HepG2 (cell line): ENCODE measurements around the gene ICAM5. TPM values are rescaled to one million over a fixed set of nuclear protein-coding genes. Genes with fewer than 3 reads are reported as not detected.

Experiments
- CBX5 ChIP-seq: sonication (generic); formaldehyde crosslinking; IDR thresholded peaks from 2 replicates; pipeline ENCODE4 v1.4.0; 2020; ENCODE audit warnings: missing genetic modification reagents, borderline replicate concordance
- CHD2 ChIP-seq: IDR thresholded peaks from 2 replicates; pipeline ENCODE4 v1.6.1; 2011; ENCODE audit warnings: low read depth, low read length, improper control_type of control experiment
- HNF4G ChIP-seq, 2 experiments: sonication (generic) in 1 of 2; formaldehyde crosslinking in 1 of 2; IDR thresholded peaks; 2 replicates each; pipeline versions ENCODE4 v1.4.0 to v1.6.1; 2011 to 2020; ENCODE audit warnings: borderline replicate concordance in 2 of 2, low read depth in 2 of 2, mild to moderate bottlenecking in 2 of 2, low read length in 1 of 2, missing genetic modification reagents in 1 of 2, moderate library complexity in 1 of 2
- NCOA1 ChIP-seq: sonication (generic); formaldehyde crosslinking; IDR thresholded peaks from 2 replicates; pipeline ENCODE4 v1.9.0; 2021; ENCODE audit warnings: missing genetic modification reagents
- REPIN1 ChIP-seq: sonication (generic); formaldehyde crosslinking; IDR thresholded peaks from 2 replicates; pipeline ENCODE4 v1.8.0; 2022; ENCODE audit warnings: missing genetic modification reagents, low read depth, mild to moderate bottlenecking, borderline replicate concordance
- SALL2 ChIP-seq: sonication (generic); formaldehyde crosslinking; IDR thresholded peaks from 2 replicates; pipeline ENCODE4 v1.8.1; 2023; ENCODE audit warnings: mild to moderate bottlenecking, missing genetic modification reagents, inconsistent platforms
- SMAD9 ChIP-seq: sonication (generic); formaldehyde crosslinking; IDR thresholded peaks from 2 replicates; pipeline ENCODE4 v1.5.1; 2020; ENCODE audit warnings: mild to moderate bottlenecking, missing genetic modification reagents
- SNAI1 ChIP-seq: sonication (generic); formaldehyde crosslinking; IDR thresholded peaks from 2 replicates; pipeline ENCODE4 v1.5.0; 2020; ENCODE audit warnings: mild to moderate bottlenecking, missing genetic modification reagents, borderline replicate concordance
- TCF7L2 ChIP-seq: IDR thresholded peaks from 2 replicates; pipeline ENCODE4 v1.6.1; 2011; ENCODE audit warnings: mild to moderate bottlenecking, low read depth, low read length, moderate library complexity
- ZNF331 ChIP-seq: sonication (generic); formaldehyde crosslinking; IDR thresholded peaks from 2 replicates; pipeline ENCODE4 v1.4.0; 2020; ENCODE audit warnings: missing genetic modification reagents
- ZNF460 ChIP-seq: sonication (generic); formaldehyde crosslinking; IDR thresholded peaks from 2 replicates; pipeline ENCODE4 v1.5.1; 2020; ENCODE audit warnings: missing genetic modification reagents, mild to moderate bottlenecking, borderline replicate concordance
- ZNF484 ChIP-seq: sonication (generic); formaldehyde crosslinking; IDR thresholded peaks from 2 replicates; pipeline ENCODE4 v1.5.1; 2020; ENCODE audit warnings: mild to moderate bottlenecking, low read depth, missing genetic modification reagents, borderline replicate concordance
- ZNF569 ChIP-seq: sonication (generic); formaldehyde crosslinking; IDR thresholded peaks from 2 replicates; pipeline ENCODE4 v1.5.0; 2020; ENCODE audit warnings: mild to moderate bottlenecking, missing genetic modification reagents, moderate library complexity, borderline replicate concordance
- ZNF737 ChIP-seq: sonication (generic); formaldehyde crosslinking; IDR thresholded peaks from 2 replicates; pipeline ENCODE4 v1.5.0; 2020; ENCODE audit warnings: missing genetic modification reagents, mild to moderate bottlenecking, borderline replicate concordance
- ZNF747 ChIP-seq: sonication (generic); formaldehyde crosslinking; IDR thresholded peaks from 2 replicates; pipeline ENCODE4 v1.8.1; 2023; ENCODE audit warnings: missing genetic modification reagents, mild to moderate bottlenecking, borderline replicate concordance
- ZNF75D ChIP-seq: sonication (generic); formaldehyde crosslinking; IDR thresholded peaks from 2 replicates; pipeline ENCODE4 v1.8.1; 2023; ENCODE audit warnings: missing genetic modification reagents, mild to moderate bottlenecking, borderline replicate concordance
- ZNF782 ChIP-seq: sonication (generic); formaldehyde crosslinking; IDR thresholded peaks from 2 replicates; pipeline ENCODE4 v1.4.0; 2020; ENCODE audit warnings: missing genetic modification reagents, mild to moderate bottlenecking, borderline replicate concordance
- ZNF790 ChIP-seq: sonication (generic); formaldehyde crosslinking; IDR thresholded peaks from 2 replicates; pipeline ENCODE4 v1.8.0; 2022; ENCODE audit warnings: missing genetic modification reagents, mild to moderate bottlenecking, borderline replicate concordance
- ZNF792 ChIP-seq: IDR thresholded peaks from 2 replicates; pipeline ENCODE4 v1.6.1; 2016
- ZSCAN12 ChIP-seq: sonication (generic); formaldehyde crosslinking; IDR thresholded peaks from 2 replicates; pipeline ENCODE4 v1.9.0; 2021; ENCODE audit warnings: mild to moderate bottlenecking, missing genetic modification reagents
- polyA plus RNA-seq, 8 experiments: library from polyadenylated mRNA; depleted of rRNA in 3 of 8; stranded (reverse) in 7 of 8; unstranded in 1 of 8; fragments of >200 nt; fragmentation: Illumina TruSeq in 4 of 8; extraction: Trizol in 4 of 8; gene quantifications; 2 replicates each; pipeline versions ENCODE4 v1.2.1 to v1.2.3, GENCODE V29; 2011 to 2016; ENCODE audit warnings: low read depth in 4 of 8, missing spikeins in 1 of 8, mixed read lengths in 1 of 8; ENCODE audit not compliant: insufficient read depth in 1 of 8
- total RNA-seq, 5 experiments: library from RNA; depleted of rRNA; stranded (reverse); fragments of >200 nt; fragmentation: Illumina TruSeq; extraction: Trizol; gene quantifications; 2 replicates each; pipeline ENCODE4 v1.2.3, GENCODE V29; 2016; ENCODE audit warnings: low read depth in 1 of 5
- TF ChIP-seq, protein P1 (sequence below): sonication (generic); formaldehyde crosslinking; IDR thresholded peaks from 2 replicates; pipeline ENCODE4 v1.8.1; 2022; ENCODE audit warnings: low read depth, mild to moderate bottlenecking, missing genetic modification reagents
- TF ChIP-seq, protein P2 (sequence below): sonication (generic); formaldehyde crosslinking; IDR thresholded peaks from 2 replicates; pipeline ENCODE4 v1.8.0; 2022; ENCODE audit warnings: mild to moderate bottlenecking, missing genetic modification reagents, moderate library complexity
- TF ChIP-seq, protein P3 (sequence below): fragments of 450-650 bp; IDR thresholded peaks from 2 replicates; pipeline ENCODE4 v1.6.1; 2017; ENCODE audit warnings: mild to moderate bottlenecking

Gene ICAM5
- total and polyA plus RNA-seq, 2 of the 13 experiments (the other 11 are each of a cell fraction or from before 2014, with no cell fraction given), result 0.46 to 1.6 TPM

DNA sequence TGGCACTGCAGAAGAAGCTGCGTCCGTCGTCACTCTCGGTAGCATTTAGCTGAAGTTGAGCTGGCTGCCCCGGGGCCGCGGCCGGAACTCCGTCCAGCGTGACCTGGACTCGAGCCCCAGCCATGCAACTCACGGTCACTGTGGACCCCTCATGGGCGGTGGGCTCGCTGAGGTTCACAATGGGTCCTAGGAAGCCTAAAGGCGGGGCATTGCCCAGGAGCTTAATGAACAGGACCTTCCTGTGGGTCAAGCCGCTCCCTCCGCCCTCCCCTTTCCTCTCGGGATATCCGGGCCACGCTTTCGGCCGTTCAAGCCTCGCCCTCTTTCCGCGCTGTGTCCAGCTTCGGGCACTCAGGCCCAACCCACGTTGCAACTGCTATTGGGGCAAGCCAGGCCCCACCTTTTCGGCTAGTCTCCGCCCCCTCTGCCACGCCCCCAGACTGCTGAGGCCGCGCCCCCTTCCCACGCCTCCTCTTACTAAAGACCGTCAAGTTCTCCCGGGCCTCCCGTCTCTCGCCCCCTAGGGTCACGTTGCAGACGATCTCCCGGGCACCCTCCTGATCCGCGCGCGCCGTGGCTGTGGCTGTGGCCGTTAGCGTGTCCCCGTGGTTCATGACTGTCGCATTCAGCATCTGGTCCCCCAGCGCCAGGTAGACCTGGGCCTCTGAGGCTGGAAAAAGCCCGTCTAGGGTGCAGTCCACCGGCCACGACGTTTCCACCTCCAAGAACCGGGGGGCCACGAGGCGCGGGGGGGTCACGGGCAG lies 45.0 kb downstream of the ICAM5 start (continued):
- TF ChIP-seq ZNF569, result no peak
- 0 out of 2 replicates have a peak, but pooled peaks have one; percentile 50 for TF ChIP-seq NCOA1 (CRISPR knock-in tag)
- TF ChIP-seq TCF7L2, result no peak
- TF ChIP-seq HNF4G (IDR thresholded peaks at IDR 0.05; ENCODE audit: borderline replicate concordance, low read depth, low read length), result no peak
- no peak; the same call in 1 of the 2 replicates for TF ChIP-seq HNF4G (CRISPR knock-in tag; IDR thresholded peaks at IDR 0.05; ENCODE audit: borderline replicate concordance, low read depth)
- no peak for TF ChIP-seq ZNF484 (CRISPR knock-in tag)
- TF ChIP-seq ZNF460 (CRISPR knock-in tag), result no peak
- TF ChIP-seq REPIN1 (CRISPR knock-in tag), result no peak
- TF ChIP-seq, protein P1, sequence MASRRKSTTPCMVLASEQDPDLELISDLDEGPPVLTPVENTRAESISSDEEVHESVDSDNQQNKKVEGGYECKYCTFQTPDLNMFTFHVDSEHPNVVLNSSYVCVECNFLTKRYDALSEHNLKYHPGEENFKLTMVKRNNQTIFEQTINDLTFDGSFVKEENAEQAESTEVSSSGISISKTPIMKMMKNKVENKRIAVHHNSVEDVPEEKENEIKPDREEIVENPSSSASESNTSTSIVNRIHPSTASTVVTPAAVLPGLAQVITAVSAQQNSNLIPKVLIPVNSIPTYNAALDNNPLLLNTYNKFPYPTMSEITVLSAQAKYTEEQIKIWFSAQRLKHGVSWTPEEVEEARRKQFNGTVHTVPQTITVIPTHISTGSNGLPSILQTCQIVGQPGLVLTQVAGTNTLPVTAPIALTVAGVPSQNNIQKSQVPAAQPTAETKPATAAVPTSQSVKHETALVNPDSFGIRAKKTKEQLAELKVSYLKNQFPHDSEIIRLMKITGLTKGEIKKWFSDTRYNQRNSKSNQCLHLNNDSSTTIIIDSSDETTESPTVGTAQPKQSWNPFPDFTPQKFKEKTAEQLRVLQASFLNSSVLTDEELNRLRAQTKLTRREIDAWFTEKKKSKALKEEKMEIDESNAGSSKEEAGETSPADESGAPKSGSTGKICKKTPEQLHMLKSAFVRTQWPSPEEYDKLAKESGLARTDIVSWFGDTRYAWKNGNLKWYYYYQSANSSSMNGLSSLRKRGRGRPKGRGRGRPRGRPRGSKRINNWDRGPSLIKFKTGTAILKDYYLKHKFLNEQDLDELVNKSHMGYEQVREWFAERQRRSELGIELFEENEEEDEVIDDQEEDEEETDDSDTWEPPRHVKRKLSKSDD (CRISPR knock-in tag), result 0 out of 2 replicates have a peak, but pooled peaks have one; percentile 38
- no peak for TF ChIP-seq SNAI1 (CRISPR knock-in tag)
- TF ChIP-seq, protein P2, sequence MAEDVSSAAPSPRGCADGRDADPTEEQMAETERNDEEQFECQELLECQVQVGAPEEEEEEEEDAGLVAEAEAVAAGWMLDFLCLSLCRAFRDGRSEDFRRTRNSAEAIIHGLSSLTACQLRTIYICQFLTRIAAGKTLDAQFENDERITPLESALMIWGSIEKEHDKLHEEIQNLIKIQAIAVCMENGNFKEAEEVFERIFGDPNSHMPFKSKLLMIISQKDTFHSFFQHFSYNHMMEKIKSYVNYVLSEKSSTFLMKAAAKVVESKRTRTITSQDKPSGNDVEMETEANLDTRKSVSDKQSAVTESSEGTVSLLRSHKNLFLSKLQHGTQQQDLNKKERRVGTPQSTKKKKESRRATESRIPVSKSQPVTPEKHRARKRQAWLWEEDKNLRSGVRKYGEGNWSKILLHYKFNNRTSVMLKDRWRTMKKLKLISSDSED (CRISPR knock-in tag), result no peak
- TF ChIP-seq ZNF331, result no peak
- TF ChIP-seq ZNF792 (CRISPR knock-in tag), result no peak
- no peak for TF ChIP-seq ZNF75D (CRISPR knock-in tag)
- no peak for TF ChIP-seq ZNF790 (CRISPR knock-in tag)
- TF ChIP-seq CBX5 (CRISPR knock-in tag), result no peak
- TF ChIP-seq, protein P3, sequence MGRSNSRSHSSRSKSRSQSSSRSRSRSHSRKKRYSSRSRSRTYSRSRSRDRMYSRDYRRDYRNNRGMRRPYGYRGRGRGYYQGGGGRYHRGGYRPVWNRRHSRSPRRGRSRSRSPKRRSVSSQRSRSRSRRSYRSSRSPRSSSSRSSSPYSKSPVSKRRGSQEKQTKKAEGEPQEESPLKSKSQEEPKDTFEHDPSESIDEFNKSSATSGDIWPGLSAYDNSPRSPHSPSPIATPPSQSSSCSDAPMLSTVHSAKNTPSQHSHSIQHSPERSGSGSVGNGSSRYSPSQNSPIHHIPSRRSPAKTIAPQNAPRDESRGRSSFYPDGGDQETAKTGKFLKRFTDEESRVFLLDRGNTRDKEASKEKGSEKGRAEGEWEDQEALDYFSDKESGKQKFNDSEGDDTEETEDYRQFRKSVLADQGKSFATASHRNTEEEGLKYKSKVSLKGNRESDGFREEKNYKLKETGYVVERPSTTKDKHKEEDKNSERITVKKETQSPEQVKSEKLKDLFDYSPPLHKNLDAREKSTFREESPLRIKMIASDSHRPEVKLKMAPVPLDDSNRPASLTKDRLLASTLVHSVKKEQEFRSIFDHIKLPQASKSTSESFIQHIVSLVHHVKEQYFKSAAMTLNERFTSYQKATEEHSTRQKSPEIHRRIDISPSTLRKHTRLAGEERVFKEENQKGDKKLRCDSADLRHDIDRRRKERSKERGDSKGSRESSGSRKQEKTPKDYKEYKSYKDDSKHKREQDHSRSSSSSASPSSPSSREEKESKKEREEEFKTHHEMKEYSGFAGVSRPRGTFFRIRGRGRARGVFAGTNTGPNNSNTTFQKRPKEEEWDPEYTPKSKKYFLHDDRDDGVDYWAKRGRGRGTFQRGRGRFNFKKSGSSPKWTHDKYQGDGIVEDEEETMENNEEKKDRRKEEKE, result no peak
- TF ChIP-seq ZNF782 (CRISPR knock-in tag), result no peak
- no peak for TF ChIP-seq SMAD9
- TF ChIP-seq ZNF737, result no peak
- TF ChIP-seq ZNF747 (CRISPR knock-in tag), result peak; percentile 73; the same call in 1 of the 2 replicates
- no peak for TF ChIP-seq CHD2
- TF ChIP-seq SALL2 (CRISPR knock-in tag), result peak; percentile 30; the same call in 1 of the 2 replicates
- TF ChIP-seq ZSCAN12, result no peak
